ENCODE measurements around the gene PITPNM3. TPM values are rescaled to one million over a fixed set of nuclear protein-coding genes. Genes with fewer than 3 reads are reported as not detected.

The PITPNM3 gene
- total and polyA plus RNA-seq, 2 donors (not counting 1 experiment from before 2014, with no cell fraction given), result 0.99 to 1.1 TPM

DNA sequence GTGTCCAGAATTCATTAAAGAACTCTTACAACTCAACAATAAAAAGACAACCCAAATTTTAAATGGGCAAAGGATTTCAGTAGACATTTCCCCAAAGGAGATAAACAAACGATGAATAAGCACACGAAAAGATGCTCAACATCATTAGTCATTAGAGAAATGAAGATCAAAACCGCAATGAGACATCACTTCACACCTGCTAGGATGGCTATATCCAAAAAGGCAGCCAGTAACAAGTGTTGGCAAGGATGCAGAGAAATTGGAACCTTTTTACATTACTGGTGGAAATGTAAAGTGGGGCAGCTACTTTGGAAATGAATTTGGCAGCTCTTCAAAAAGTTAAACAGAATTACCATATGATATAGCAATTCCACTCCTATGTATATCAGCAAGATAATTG lies 42.0 kb downstream of the PITPNM3 start:
- H3K79me2 ChIP-seq (ENCODE audit: control insufficient read depth, insufficient read depth, low read length), result no peaks in the 10 kb centered on the region
- no peaks in the 10 kb centered on the region for H4K20me1 ChIP-seq (ENCODE audit: control insufficient read depth, extremely low read depth, insufficient read depth, low read length)
- H2AFZ ChIP-seq (ENCODE audit: low read length), result no peak overlapping the region
- no peak overlapping the region for H3K4me3 ChIP-seq (replicated peaks in 1 of 4; ENCODE audit: control extremely low read depth in 1 of 4, insufficient read depth in 1 of 4, low read depth in 3 of 4, low read length in 4 of 4)
- no peaks in the 10 kb centered on the region for H3K9me3 ChIP-seq (ENCODE audit: control insufficient read depth, insufficient read depth, low read depth, low read length)
- TF ChIP-seq EZH2 (IDR thresholded peaks at IDR 0.05; ENCODE audit: low read length, missing control alignments), result no peak
- TF ChIP-seq, protein P1, sequence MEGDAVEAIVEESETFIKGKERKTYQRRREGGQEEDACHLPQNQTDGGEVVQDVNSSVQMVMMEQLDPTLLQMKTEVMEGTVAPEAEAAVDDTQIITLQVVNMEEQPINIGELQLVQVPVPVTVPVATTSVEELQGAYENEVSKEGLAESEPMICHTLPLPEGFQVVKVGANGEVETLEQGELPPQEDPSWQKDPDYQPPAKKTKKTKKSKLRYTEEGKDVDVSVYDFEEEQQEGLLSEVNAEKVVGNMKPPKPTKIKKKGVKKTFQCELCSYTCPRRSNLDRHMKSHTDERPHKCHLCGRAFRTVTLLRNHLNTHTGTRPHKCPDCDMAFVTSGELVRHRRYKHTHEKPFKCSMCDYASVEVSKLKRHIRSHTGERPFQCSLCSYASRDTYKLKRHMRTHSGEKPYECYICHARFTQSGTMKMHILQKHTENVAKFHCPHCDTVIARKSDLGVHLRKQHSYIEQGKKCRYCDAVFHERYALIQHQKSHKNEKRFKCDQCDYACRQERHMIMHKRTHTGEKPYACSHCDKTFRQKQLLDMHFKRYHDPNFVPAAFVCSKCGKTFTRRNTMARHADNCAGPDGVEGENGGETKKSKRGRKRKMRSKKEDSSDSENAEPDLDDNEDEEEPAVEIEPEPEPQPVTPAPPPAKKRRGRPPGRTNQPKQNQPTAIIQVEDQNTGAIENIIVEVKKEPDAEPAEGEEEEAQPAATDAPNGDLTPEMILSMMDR (conservative IDR thresholded peaks at IDR 0.05 in 1 of 2, IDR thresholded peaks at IDR 0.05 in 1 of 2; ENCODE audit: low read depth in 1 of 2, low read length in 2 of 2), result no peak
- H3K27me3 ChIP-seq (ENCODE audit: control insufficient read depth, insufficient read depth, low read length), result no peaks in the 10 kb centered on the region
- H3K4me1 ChIP-seq (ENCODE audit: control insufficient read depth, extremely low read depth, insufficient read depth, low read length), result no peaks in the 10 kb centered on the region
- DNase-seq (ENCODE audit: low read depth in 2 of 2), result no peak
- no peaks in the 10 kb centered on the region for H3K36me3 ChIP-seq (ENCODE audit: control insufficient read depth, insufficient read depth, low read length)
- H3K4me2 ChIP-seq (ENCODE audit: extremely low read depth, insufficient read depth, low read length), result no peak overlapping the region
- no peak overlapping the region for H3K27ac ChIP-seq (ENCODE audit: insufficient read depth, low read length)
- H3K9ac ChIP-seq (ENCODE audit: insufficient read depth, low read length), result no peak overlapping the region

DNA sequence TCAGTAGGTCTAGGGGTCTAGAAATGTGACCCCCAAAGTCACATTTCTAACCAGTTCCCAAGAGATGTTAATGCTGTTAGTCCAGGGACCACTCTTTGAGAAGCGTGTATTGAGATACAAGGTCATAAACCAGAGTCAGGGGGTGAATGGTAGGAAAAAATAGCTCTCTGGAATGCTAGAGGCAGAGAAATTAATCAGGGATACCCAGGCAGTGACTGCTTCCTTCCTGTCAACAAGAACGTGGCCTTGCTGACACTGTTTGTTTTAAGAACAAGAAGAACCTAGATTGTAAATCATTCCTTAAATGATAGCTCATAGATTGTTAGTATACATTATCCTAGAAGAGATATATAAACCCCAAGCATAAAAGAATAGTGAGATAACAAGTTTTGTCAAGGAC lies 43.8 kb downstream of the PITPNM3 start:
- Histone ChIP-seq H3K27ac (ENCODE audit: insufficient read depth, low read length) (no peak overlapping the region), H3K4me1 (ENCODE audit: control insufficient read depth, extremely low read depth, insufficient read depth, low read length) (no peaks in the 10 kb centered on the region)

DNA sequence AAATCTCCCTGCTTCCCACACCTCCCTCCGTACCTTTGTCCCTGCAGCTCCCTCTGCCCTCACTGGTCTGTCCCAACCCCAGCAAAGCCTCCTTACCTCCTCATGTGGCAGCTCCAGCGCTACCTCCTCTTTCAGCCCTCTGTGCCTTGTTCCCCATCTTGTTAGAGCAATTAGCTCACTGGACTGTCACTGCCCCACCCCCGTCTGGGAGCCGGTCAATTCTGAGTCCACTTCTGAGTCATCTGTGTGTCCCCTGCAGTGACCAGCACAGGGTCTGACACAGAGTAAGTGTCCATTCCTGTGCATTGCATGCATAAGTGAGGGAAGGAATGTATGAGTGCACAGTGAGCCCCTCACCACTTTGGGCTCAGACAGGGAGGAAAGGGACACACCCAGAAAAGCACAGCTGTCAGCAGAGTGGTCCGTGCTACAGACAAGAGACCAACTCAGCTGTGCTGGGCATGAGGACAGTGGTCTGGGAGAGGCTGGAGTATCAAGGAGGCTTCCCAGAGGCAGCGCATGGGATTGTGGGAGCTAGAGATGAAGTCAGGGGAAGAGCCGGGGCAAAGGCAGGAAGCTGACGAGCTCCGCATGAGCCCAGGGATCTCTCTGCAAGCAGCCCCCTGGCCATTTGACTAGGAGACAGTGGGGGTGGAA lies 45.9 kb downstream of the PITPNM3 start:
- Histone ChIP-seq H3K79me2 (ENCODE audit: control insufficient read depth, insufficient read depth, low read length) (no peaks in the 10 kb centered on the region), H3K27me3 (ENCODE audit: control insufficient read depth, insufficient read depth, low read length) (no peaks in the 10 kb centered on the region), H3K36me3 (ENCODE audit: control insufficient read depth, insufficient read depth, low read length) (no peaks in the 10 kb centered on the region), H2AFZ (ENCODE audit: low read length) (no peak overlapping the region), H3K9ac (ENCODE audit: insufficient read depth, low read length) (no peak overlapping the region), H3K4me2 (ENCODE audit: extremely low read depth, insufficient read depth, low read length) (no peak overlapping the region), H3K4me1 (ENCODE audit: control insufficient read depth, extremely low read depth, insufficient read depth, low read length) (peaks cover 4% of the 10 kb centered on the region), H3K27ac (ENCODE audit: insufficient read depth, low read length) (no peak overlapping the region), H3K9me3 (ENCODE audit: control insufficient read depth, insufficient read depth, low read depth, low read length) (no peaks in the 10 kb centered on the region), H4K20me1 (ENCODE audit: control insufficient read depth, extremely low read depth, insufficient read depth, low read length) (no peaks in the 10 kb centered on the region), H3K4me3 (replicated peaks in 1 of 4; ENCODE audit: control extremely low read depth in 1 of 4, insufficient read depth in 1 of 4, low read depth in 3 of 4, low read length in 4 of 4) (no peak overlapping the region)
- DNase-seq (ENCODE audit: low read depth in 2 of 2), result peak in 1 of 2 donors; percentile 29
- no peak for TF ChIP-seq EZH2 (IDR thresholded peaks at IDR 0.05; ENCODE audit: low read length, missing control alignments)
- TF ChIP-seq, protein P1 (conservative IDR thresholded peaks at IDR 0.05 in 1 of 2, IDR thresholded peaks at IDR 0.05 in 1 of 2; ENCODE audit: low read depth in 1 of 2, low read length in 2 of 2), result no peak

More for the DNA sequence above, 43.8 kb downstream of the PITPNM3 start:
- Histone ChIP-seq H3K27me3 (ENCODE audit: control insufficient read depth, insufficient read depth, low read length) (no peaks in the 10 kb centered on the region), H3K4me3 (replicated peaks in 1 of 4; ENCODE audit: control extremely low read depth in 1 of 4, insufficient read depth in 1 of 4, low read depth in 3 of 4, low read length in 4 of 4) (no peak overlapping the region), H3K79me2 (ENCODE audit: control insufficient read depth, insufficient read depth, low read length) (no peaks in the 10 kb centered on the region), H3K4me2 (ENCODE audit: extremely low read depth, insufficient read depth, low read length) (no peak overlapping the region), H2AFZ (ENCODE audit: low read length) (no peak overlapping the region), H3K9me3 (ENCODE audit: control insufficient read depth, insufficient read depth, low read depth, low read length) (no peaks in the 10 kb centered on the region), H4K20me1 (ENCODE audit: control insufficient read depth, extremely low read depth, insufficient read depth, low read length) (no peaks in the 10 kb centered on the region), H3K9ac (ENCODE audit: insufficient read depth, low read length) (no peak overlapping the region), H3K36me3 (ENCODE audit: control insufficient read depth, insufficient read depth, low read length) (no peaks in the 10 kb centered on the region)
- DNase-seq (ENCODE audit: low read depth in 2 of 2), result no peak
- TF ChIP-seq, protein P1 (conservative IDR thresholded peaks at IDR 0.05 in 1 of 2, IDR thresholded peaks at IDR 0.05 in 1 of 2; ENCODE audit: low read depth in 1 of 2, low read length in 2 of 2), result no peak
- TF ChIP-seq EZH2 (IDR thresholded peaks at IDR 0.05; ENCODE audit: low read length, missing control alignments), result no peak

Measured in fibroblast of lung (primary cell).